GM18951 (cell line): ENCODE measurements around the gene FAM234A.

ENCODE experiments used
- POLR2A ChIP-seq: IDR thresholded peaks from 4 replicates; pipeline ENCODE4 v1.6.1; 2011; ENCODE audit warnings: mild to moderate bottlenecking; ENCODE audit not compliant: insufficient read length, insufficient read depth; ENCODE audit errors: extremely low read depth
- in situ Hi-C: fragments of 300-500 bp; cut with MboI; formaldehyde crosslinking; loops from one replicate; pipeline ENCODE4 v1.12.0; 2022; ENCODE audit warnings: low sequenced_read_pairs, mixed read lengths, inconsistent platforms; ENCODE audit not compliant: unreplicated experiment

The FAM234A gene

GRCh38 chr16:301950-302349 lies 67.3 kb downstream of the FAM234A start:
- in situ Hi-C loops: no loop called here
- TF ChIP-seq POLR2A: no peak

GRCh38 chr16:303760-304505 lies 69.3 kb downstream of the FAM234A start:
- TF ChIP-seq POLR2A: no peak
- in situ Hi-C loops: no loop called here

- no peak for TF ChIP-seq POLR2A
- in situ Hi-C loops: no loop called here
Observed at GRCh38 chr16:305916-306626, 71.5 kb downstream of the FAM234A start.

- no peak for TF ChIP-seq POLR2A
- in situ Hi-C loops: no loop called here
Observed at GRCh38 chr16:306911-307370, 72.3 kb downstream of the FAM234A start.

GRCh38 chr16:307691-308312 lies 73.2 kb downstream of the FAM234A start:
- in situ Hi-C loops: no loop called here
- no peak for TF ChIP-seq POLR2A

- in situ Hi-C loops: no loop called here
Observed at GRCh38 chr16:309476-309875, 74.9 kb downstream of the FAM234A start.

GRCh38 chr16:311725-312124 lies 77.1 kb downstream of the FAM234A start:
- in situ Hi-C loops: no loop called here
- no peak for TF ChIP-seq POLR2A

More at GRCh38 chr16:309476-309875, 74.9 kb downstream of the FAM234A start:
- no peak for TF ChIP-seq POLR2A

- TF ChIP-seq POLR2A: no peak
- in situ Hi-C loops: no loop called here
Observed at GRCh38 chr16:314351-314750, 79.7 kb downstream of the FAM234A start.

GRCh38 chr16:314795-315299 lies 80.2 kb downstream of the FAM234A start:
- no peak for TF ChIP-seq POLR2A
- in situ Hi-C loops: no loop called here
